ENCODE data around the gene HSD3B1.

HSD3B1 gene

DNA sequence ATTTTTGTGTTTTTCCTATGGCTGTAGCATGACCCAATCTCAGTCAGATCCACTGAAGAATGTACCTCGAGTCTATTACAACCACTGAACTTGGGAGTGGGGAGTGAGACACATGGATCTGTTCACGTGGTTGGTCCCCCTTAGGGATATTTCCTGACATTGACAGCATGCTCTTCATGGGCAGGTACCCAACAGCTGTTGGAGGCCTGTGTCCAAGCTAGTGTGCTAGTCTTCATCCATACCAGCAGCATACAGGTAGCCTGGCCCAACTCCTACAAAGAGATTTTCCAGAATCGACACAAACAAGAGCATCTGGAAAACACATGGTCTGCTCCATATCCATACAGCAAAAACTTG is 34.2 kb upstream of the HSD3B1 start:
- no peak overlapping the region for H3K27ac ChIP-seq (ENCODE audit: low read depth, low read length)
- no peaks in the 10 kb centered on the region for H3K36me3 ChIP-seq (ENCODE audit: control insufficient read depth, insufficient read depth, low read length)
- H3K4me1 ChIP-seq (ENCODE audit: control insufficient read depth, insufficient read depth, low read length), result peaks cover 3% of the 10 kb centered on the region
- no peak overlapping the region for H3K9ac ChIP-seq (ENCODE audit: low read length)
- H3K27me3 ChIP-seq (ENCODE audit: control insufficient read depth, insufficient read depth, low read length), result peaks cover 3% of the 10 kb centered on the region; the same call in 1 of the 2 replicates
- H3K4me3 ChIP-seq (ENCODE audit: low read depth, low read length), result no peak overlapping the region
- H3K9me3 ChIP-seq (ENCODE audit: control insufficient read depth, insufficient read depth, low read depth, low read length), result no peaks in the 10 kb centered on the region

- no peak overlapping the region for H3K9ac ChIP-seq (ENCODE audit: low read length)
- no peak overlapping the region for H3K27ac ChIP-seq (ENCODE audit: low read depth, low read length)
- H3K36me3 ChIP-seq (ENCODE audit: control insufficient read depth, insufficient read depth, low read length), result no peaks in the 10 kb centered on the region
- no peaks in the 10 kb centered on the region for H3K9me3 ChIP-seq (ENCODE audit: control insufficient read depth, insufficient read depth, low read depth, low read length)
- H3K4me1 ChIP-seq (ENCODE audit: control insufficient read depth, insufficient read depth, low read length), result peaks cover 3% of the 10 kb centered on the region
- H3K4me3 ChIP-seq (ENCODE audit: low read depth, low read length), result no peak overlapping the region
- peaks cover 3% of the 10 kb centered on the region; the same call in 1 of the 2 replicates for H3K27me3 ChIP-seq (ENCODE audit: control insufficient read depth, insufficient read depth, low read length)
These were observed 31.1 kb upstream of the HSD3B1 start for GRCh38 chr1:119475866-119476439.

GRCh38 chr1:119477710-119478109 is 29.3 kb upstream of the HSD3B1 start:
- H3K27me3 ChIP-seq (ENCODE audit: control insufficient read depth, insufficient read depth, low read length), result no peaks in the 10 kb centered on the region
- H3K4me3 ChIP-seq (ENCODE audit: low read depth, low read length), result no peak overlapping the region
- no peaks in the 10 kb centered on the region for H3K36me3 ChIP-seq (ENCODE audit: control insufficient read depth, insufficient read depth, low read length)
- H3K4me1 ChIP-seq (ENCODE audit: control insufficient read depth, insufficient read depth, low read length), result peaks cover 4% of the 10 kb centered on the region
- no peak overlapping the region for H3K9ac ChIP-seq (ENCODE audit: low read length)
- no peaks in the 10 kb centered on the region for H3K9me3 ChIP-seq (ENCODE audit: control insufficient read depth, insufficient read depth, low read depth, low read length)
- H3K27ac ChIP-seq (ENCODE audit: low read depth, low read length), result no peak overlapping the region

- Histone ChIP-seq H3K9ac (ENCODE audit: low read length) (no peak overlapping the region), H3K4me3 (ENCODE audit: low read depth, low read length) (no peak overlapping the region), H3K27me3 (ENCODE audit: control insufficient read depth, insufficient read depth, low read length) (no peaks in the 10 kb centered on the region), H3K9me3 (ENCODE audit: control insufficient read depth, insufficient read depth, low read depth, low read length) (no peaks in the 10 kb centered on the region), H3K36me3 (ENCODE audit: control insufficient read depth, insufficient read depth, low read length) (no peaks in the 10 kb centered on the region), H3K4me1 (ENCODE audit: control insufficient read depth, insufficient read depth, low read length) (peaks cover 22% of the 10 kb centered on the region), H3K27ac (ENCODE audit: low read depth, low read length) (no peak overlapping the region)
These were observed 26.8 kb upstream of the HSD3B1 start for GRCh38 chr1:119480175-119480574.

DNA sequence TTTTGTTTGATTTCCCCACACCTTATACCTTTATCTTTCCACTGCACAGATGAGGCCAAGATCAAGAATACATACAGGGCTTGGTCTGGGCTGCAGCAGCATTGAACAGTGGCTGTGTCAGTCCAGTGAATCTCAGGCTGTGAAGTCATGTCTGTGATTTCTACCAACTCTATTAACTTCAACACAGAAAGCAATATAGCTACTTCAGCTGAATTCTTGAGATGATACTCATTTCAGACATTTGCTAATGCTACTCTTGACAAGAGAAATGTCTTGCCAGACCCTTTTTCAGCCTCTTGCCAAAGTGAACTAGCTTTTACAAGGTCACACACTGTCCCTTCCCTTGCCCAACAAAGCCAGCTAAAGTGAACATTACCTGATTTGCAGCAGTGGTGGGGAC is 25.1 kb upstream of the HSD3B1 start:
- H3K27ac ChIP-seq (ENCODE audit: low read depth, low read length), result no peak overlapping the region
- no peak overlapping the region for H3K9ac ChIP-seq (ENCODE audit: low read length)
- H3K4me3 ChIP-seq (ENCODE audit: low read depth, low read length), result no peak overlapping the region
- H3K27me3 ChIP-seq (ENCODE audit: control insufficient read depth, insufficient read depth, low read length), result no peaks in the 10 kb centered on the region
- no peaks in the 10 kb centered on the region for H3K9me3 ChIP-seq (ENCODE audit: control insufficient read depth, insufficient read depth, low read depth, low read length)
- no peaks in the 10 kb centered on the region for H3K36me3 ChIP-seq (ENCODE audit: control insufficient read depth, insufficient read depth, low read length)
- peaks cover 18% of the 10 kb centered on the region; the same call in 1 of the 2 replicates for H3K4me1 ChIP-seq (ENCODE audit: control insufficient read depth, insufficient read depth, low read length)

- Histone ChIP-seq H3K9ac (ENCODE audit: low read length) (peak overlapping the region; percentile 49), H3K36me3 (ENCODE audit: control insufficient read depth, insufficient read depth, low read length) (no peaks in the 10 kb centered on the region), H3K4me1 (ENCODE audit: control insufficient read depth, insufficient read depth, low read length) (peaks cover 18% of the 10 kb centered on the region; the same call in 1 of the 2 replicates)
These were observed 24.2 kb upstream of the HSD3B1 start for GRCh38 chr1:119482517-119483425.

GRCh38 chr1:119483441-119484200 is 23.4 kb upstream of the HSD3B1 start:
- H3K4me1 ChIP-seq (ENCODE audit: control insufficient read depth, insufficient read depth, low read length), result peaks cover 18% of the 10 kb centered on the region; the same call in 1 of the 2 replicates
- peak overlapping the region; percentile 49 for H3K9ac ChIP-seq (ENCODE audit: low read length)
- no peaks in the 10 kb centered on the region for H3K36me3 ChIP-seq (ENCODE audit: control insufficient read depth, insufficient read depth, low read length)
- H3K27ac ChIP-seq (ENCODE audit: low read depth, low read length), result no peak overlapping the region; the same call in 1 of the 2 replicates
- no peaks in the 10 kb centered on the region for H3K27me3 ChIP-seq (ENCODE audit: control insufficient read depth, insufficient read depth, low read length)
- H3K9me3 ChIP-seq (ENCODE audit: control insufficient read depth, insufficient read depth, low read depth, low read length), result no peaks in the 10 kb centered on the region
- H3K4me3 ChIP-seq (ENCODE audit: low read depth, low read length), result no peak overlapping the region

More at GRCh38 chr1:119482517-119483425, 24.2 kb upstream of the HSD3B1 start:
- Histone ChIP-seq H3K9me3 (ENCODE audit: control insufficient read depth, insufficient read depth, low read depth, low read length) (no peaks in the 10 kb centered on the region), H3K27me3 (ENCODE audit: control insufficient read depth, insufficient read depth, low read length) (no peaks in the 10 kb centered on the region), H3K27ac (ENCODE audit: low read depth, low read length) (no peak overlapping the region), H3K4me3 (ENCODE audit: low read depth, low read length) (no peak overlapping the region)

GRCh38 chr1:119485201-119485600 is 21.8 kb upstream of the HSD3B1 start:
- H3K4me3 ChIP-seq (ENCODE audit: low read depth, low read length), result no peak overlapping the region
- H3K4me1 ChIP-seq (ENCODE audit: control insufficient read depth, insufficient read depth, low read length), result peaks cover 18% of the 10 kb centered on the region; the same call in 1 of the 2 replicates
- H3K36me3 ChIP-seq (ENCODE audit: control insufficient read depth, insufficient read depth, low read length), result no peaks in the 10 kb centered on the region

DNA sequence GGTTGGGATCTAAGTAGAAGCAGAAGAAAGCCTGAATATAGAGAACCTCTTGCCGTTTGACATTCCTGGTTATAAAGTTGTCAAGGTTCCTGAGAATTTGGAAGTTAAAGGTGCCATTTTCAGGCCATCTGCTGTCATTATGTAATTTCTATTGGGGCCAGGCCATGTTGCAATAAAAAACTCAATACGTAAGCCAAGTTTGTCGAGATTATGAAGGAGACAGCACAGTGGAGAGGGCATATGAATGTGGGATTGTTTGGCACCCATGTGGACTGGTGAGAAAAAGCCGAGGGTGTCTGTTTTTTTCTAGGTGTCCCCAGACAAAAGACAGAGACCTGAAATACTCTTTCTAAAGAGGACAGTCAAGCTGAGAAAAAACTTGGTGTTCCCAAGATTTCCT is 18.8 kb upstream of the HSD3B1 start:
- H3K36me3 ChIP-seq (ENCODE audit: control insufficient read depth, insufficient read depth, low read length), result no peaks in the 10 kb centered on the region
- H3K9me3 ChIP-seq (ENCODE audit: control insufficient read depth, insufficient read depth, low read depth, low read length), result no peaks in the 10 kb centered on the region
- H3K27me3 ChIP-seq (ENCODE audit: control insufficient read depth, insufficient read depth, low read length), result no peaks in the 10 kb centered on the region
- H3K4me1 ChIP-seq (ENCODE audit: control insufficient read depth, insufficient read depth, low read length), result peaks cover 13% of the 10 kb centered on the region; the same call in 1 of the 2 replicates
- H3K4me3 ChIP-seq (ENCODE audit: low read depth, low read length), result no peak overlapping the region
- H3K9ac ChIP-seq (ENCODE audit: low read length), result no peak overlapping the region
- H3K27ac ChIP-seq (ENCODE audit: low read depth, low read length), result no peak overlapping the region

More at GRCh38 chr1:119485201-119485600, 21.8 kb upstream of the HSD3B1 start:
- H3K27ac ChIP-seq (ENCODE audit: low read depth, low read length), result no peak overlapping the region
- no peaks in the 10 kb centered on the region for H3K27me3 ChIP-seq (ENCODE audit: control insufficient read depth, insufficient read depth, low read length)
- no peaks in the 10 kb centered on the region for H3K9me3 ChIP-seq (ENCODE audit: control insufficient read depth, insufficient read depth, low read depth, low read length)
- H3K9ac ChIP-seq (ENCODE audit: low read length), result no peak overlapping the region

GRCh38 chr1:119489201-119489600 is 17.8 kb upstream of the HSD3B1 start:
- Histone ChIP-seq H3K36me3 (ENCODE audit: control insufficient read depth, insufficient read depth, low read length) (no peaks in the 10 kb centered on the region), H3K4me1 (ENCODE audit: control insufficient read depth, insufficient read depth, low read length) (peaks cover 4% of the 10 kb centered on the region; the same call in 1 of the 2 replicates), H3K27me3 (ENCODE audit: control insufficient read depth, insufficient read depth, low read length) (no peaks in the 10 kb centered on the region), H3K4me3 (ENCODE audit: low read depth, low read length) (no peak overlapping the region), H3K9ac (ENCODE audit: low read length) (no peak overlapping the region), H3K9me3 (ENCODE audit: control insufficient read depth, insufficient read depth, low read depth, low read length) (0 out of 2 replicates have a peak, but pooled peaks cover under 1% of the 10 kb centered on the region), H3K27ac (ENCODE audit: low read depth, low read length) (no peak overlapping the region)
